GM19193 (cell line): ENCODE data around the gene NKAPL.

ENCODE experiments used
- POLR2A ChIP-seq: IDR thresholded peaks from 4 replicates; pipeline ENCODE4 v1.6.1; 2011; ENCODE audit not compliant: insufficient read depth, insufficient read length; ENCODE audit errors: extremely low read depth

Gene NKAPL

DNA sequence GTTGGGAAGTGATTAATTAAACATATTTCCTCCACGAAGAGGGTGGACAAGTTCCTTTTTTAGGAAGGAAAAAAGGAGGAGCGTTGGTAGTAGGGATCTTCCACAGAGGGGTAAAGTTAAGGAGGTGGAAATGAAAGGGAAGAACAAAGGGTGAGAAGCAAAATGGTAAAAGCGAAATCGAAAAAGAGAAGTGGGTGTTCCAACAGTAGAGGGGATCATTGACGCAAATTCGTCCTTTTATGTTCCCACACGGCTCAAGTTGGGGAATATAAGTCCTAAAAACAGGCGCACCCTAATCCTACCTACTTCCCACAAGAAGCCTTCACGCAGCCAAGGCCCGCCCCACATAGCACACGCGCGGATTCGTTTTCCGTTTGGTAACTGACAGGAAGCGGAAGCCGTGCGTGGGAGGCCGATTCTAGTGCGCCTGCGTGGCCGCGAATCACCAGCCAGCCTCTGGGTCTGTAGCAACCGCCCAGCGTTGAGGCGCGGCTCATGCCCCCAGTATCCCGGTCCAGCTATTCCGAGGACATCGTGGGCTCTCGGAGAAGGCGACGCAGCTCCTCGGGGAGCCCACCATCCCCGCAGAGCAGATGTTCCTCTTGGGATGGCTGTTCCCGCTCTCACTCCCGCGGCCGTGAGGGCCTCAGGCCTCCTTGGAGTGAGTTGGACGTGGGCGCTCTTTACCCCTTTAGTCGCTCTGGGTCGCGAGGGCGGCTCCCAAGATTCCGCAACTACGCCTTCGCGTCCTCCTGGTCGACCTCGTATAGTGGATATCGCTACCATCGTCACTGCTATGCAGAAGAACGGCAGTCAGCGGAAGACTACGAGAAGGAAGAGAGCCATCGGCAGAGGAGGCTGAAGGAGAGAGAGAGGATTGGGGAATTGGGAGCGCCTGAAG is at the start of gene NKAPL:
TSS of gene NKAPL (plus strand) at position 421 of the 901 bp plus-strand sequence. CDS start at position 496, 75 bp downstream.
- peak; percentile 39 for TF ChIP-seq POLR2A

DNA sequence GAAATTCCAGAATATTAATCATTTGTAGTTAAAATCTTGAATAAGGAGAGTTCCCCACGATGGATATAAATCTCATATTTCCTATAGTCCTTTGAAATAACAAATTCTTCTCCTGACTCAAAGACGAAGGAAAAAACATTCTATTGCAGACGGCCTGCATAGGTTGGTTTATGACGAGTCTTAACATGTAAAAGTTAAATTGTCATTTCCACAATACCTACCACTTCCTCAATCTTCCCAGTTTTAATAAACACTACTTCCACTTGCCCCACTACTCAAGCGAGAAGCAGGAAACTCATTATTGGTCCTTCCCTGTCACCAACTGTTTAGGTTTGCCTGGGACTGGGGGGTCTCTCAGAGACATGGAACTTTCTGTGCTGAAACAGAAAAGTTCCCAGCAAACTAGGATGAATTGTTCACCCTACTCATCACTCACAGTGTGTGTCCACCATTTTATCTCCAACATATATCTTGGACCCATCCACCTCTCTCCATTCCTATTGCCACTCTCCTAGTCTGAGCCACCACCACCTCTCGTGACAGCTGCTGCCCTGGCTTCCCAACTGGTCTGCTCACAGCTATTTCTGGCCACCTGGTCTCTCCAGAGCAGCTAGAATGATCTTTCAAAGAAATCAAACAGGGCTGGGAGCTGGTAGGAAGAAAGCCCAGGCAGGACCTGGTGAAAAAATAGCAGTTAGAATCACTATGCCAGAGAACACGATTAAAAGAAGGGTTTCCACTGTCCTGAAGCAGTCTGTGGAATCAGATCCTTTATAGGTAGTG is 49.2 kb upstream of the NKAPL start:
- no peak for TF ChIP-seq POLR2A

DNA sequence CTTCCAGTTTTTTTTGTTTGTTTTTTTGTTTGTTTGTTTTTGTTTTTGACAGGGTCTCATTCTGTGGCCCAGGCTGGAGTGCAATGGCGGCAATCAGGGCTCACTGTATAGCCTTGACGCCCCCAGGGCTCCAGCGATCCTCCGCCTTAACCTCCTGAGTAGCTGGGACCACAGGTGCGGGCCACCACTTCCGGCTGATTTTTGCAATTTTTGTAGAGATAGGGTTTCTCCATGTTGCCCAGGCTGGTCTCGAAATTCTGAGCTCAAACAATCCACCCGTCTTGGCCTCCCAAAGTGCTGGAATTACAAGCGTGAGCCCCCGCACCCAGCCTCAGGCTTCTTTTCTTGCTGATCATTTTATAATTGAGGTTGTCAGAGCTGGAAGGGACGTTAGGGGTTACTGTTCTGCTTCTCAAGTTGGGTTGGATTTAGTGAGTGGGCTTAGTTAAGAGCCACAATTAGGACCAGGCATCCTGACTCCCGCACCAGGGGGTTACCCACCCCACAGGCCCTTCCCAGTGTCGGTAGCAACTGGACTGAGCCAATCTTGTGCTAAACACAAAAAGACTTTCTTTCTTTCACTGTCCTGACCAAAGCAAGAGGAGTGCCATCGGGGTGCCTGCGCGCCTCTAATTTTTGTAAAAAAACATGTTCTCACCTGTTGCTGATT is 47.1 kb upstream of the NKAPL start:
- TF ChIP-seq POLR2A, result no peak

DNA sequence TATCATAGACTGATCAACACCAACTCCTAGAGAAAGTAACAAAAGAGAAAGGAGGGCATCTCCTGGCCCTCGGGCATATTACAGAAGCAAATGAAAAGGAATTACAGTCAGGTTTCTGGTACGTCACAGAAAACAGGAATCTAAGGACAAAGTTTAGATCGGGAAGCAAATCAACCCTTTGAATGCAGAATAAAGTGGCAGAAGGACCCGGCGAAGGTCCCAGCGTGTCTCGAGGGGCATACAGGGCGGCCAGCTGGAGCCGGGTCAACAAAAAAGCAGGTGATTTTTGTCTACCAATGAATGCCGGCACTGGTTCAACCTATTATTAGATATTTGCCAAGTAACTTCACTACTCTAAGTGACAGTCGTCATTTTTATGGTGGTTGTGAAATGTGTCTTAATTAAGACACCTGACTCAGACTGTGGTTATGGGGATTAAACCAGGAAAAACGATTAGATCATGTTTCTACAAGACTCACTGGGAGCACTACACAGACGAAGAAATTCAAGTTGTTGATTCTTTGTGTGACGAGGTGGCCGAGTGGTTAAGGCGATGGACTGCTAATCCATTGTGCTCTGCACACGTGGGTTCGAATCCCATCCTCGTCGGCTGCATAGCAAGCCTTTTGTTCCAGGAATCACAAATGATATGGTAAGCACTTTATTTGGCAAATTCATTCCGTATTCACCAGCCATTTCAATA is 46.4 kb upstream of the NKAPL start:
- TF ChIP-seq POLR2A, result peak; percentile 20

DNA sequence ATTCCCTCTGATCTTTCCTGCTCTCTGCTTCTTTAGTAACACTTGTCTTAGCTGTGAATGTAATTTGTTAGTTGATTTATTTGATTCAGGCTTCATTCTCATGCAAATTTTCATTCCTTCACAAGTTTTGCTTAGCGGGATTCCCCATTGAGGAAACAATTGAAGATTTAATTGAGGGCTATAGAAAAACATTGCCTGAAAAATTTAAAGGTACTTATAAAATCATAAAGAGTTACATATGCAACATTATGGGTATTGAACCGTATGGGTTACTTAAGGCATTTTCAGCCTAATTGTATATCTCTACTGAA is 45.9 kb upstream of the NKAPL start:
- no peak for TF ChIP-seq POLR2A

DNA sequence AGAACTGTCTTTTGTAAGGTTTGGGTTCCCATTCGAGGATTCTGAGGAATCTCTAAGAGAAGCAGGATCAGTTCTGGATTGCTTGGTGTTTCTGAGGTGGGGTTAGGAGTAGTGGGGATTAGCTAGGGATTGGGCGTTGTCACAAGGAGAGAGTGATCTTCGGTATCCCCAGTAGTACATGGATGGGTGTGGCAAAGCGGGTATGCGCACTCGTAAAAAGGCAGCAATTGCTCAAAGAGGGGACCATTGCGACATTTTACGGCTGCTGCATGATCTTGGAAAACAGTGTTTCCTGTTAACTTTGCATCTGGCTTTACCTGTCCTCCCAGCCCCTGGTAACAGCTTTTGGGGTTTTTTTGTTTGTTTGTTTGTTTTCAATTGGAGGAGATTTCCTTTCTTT is 43.7 kb upstream of the NKAPL start:
- TF ChIP-seq POLR2A, result no peak

DNA sequence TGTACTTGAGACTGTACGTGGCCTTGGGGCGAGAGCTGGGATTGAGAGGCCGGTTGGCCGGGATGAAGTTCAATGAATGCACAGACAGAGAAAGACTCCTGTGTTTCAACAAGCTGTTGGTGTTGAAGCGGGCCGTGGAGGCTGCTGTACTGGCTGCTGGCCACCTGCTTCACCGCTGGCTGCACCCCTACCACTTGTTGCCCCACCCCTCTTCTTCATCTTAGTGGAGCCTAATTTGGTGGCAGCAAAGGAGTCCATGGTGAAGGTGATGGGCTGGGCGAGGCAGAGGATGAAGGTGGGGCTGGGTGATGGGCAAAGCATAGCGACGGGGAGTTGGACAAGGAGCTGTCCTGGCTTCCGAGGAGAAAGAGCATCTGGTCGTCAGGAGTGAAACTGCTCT is 41.2 kb upstream of the NKAPL start:
- TF ChIP-seq POLR2A, result no peak

DNA sequence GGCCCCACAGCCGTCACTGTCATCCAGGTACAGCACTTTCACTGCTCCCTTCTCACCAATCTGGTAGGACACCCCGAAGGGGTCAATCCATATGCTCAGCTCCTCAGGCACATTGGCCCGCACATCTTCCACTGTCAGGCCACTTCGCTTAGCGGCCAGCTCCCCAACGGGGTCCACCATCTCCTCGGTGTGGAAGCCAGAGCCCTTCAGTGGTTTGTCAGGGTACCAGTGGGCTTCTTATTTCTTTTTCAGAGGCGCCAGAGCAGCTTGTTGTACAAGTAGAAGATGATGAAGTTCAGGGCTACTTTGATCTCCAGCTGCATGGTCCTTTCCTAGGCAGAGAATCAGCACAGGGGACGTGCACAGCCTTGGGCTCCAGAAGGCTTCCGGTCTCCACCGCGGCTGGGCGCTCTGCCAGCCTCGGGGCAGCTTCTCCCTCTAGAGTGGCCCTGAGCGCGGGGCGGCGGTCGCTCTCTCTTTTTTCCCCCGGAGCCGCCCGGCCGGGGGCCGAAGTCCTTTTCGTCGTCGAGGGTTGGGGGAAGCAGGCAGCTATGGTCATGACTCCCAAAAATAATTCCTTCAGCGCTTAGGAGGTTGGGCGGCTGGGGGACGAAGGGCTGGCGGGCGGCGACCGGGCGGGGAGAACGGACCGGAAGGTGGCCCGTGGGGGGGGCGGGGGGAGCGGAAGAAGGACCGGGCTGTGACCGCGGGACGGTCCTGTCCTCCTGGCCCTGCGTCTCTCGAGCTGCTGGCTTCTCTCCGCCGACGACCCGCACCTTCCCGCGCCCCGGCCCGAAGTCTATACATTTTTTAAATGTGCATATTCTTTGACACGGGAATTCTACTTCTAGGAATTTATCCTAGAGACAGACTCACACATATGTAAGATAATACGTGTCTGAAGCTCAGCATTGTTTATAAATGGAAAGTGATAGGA is 40.5 kb upstream of the NKAPL start:
- peak; percentile 52 for TF ChIP-seq POLR2A

DNA sequence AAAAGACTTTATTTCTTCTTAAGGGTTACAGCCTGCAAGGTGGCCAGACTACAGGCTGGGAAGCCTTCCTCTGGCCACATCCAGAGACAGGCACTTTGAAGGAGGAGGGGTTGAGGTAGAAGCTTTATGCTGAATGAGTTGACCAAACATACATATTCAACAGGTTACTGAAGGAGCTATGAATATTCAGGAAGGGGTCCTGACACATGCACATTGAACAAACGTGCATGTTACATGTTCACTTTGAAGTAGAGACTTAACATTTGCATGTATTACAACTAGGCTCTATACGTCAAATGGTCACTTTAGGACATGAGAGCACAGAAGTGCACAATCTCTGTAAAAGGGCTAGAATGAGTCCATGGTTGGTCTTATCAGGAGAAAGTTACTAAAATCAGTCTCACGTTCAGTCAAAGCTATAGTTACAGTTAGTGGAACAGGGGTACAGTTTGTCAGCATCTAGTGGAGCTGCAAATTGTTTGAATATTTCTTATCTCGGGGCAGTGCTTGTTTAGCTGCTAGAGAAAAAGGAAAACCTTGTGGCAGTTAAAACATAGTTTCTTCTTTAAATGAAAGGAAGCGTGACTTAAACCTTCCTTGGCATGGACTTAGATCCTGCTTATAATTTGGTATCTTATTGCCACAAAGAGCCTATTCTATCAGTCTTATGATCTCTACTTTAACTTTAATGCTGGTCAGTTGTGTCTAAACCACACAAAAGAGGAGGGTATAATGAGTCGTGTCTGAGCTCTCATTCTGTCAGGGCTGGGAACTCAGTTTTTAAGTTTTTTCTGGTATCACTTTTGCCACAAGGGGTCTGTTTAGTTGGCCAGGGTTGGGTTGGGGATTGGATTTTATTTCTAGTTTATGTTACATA is 38.6 kb upstream of the NKAPL start:
- TF ChIP-seq POLR2A, result no peak

DNA sequence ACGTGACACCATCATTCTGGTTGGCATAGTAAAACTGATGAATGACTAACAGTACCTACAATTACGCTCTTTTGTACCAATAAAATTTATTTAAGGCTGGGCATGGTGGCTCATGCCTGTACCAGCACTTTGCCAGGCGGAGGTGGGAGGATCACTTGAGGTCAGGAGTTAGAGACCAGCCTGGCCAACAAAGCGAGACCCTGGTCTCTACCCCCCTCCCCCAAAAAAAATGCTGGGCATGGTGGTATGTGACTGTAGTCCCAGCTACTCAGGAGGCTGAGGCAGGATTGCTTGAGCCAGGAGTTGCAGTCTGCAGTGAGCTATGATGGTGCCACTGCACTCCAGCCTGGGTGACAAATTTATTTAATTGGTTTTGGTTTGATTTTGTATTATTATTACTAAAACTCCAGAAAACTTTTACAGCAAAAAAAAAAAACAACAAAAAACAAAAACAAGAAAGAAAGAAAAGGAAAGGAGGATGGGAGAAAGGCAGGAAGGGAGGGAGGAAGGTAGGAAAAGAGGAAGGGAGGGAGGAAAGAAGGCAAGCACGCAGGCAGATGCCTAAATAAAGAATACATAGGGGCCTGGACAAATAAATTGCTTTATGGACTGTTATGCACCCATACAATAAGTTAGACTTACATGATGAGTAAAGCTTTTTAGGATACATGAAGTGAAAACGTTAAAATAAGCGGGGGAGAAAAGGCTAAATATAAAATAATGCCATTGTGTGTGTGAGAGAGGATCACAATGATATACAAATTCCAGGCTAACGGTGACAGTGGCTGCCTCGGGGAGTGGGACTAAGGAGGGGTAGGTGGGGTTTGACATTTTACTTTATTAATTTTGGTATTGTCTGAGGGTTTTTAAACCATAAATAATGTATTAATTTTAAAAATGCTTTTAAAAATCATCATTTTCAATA is 34.7 kb upstream of the NKAPL start:
- TF ChIP-seq POLR2A, result no peak

DNA sequence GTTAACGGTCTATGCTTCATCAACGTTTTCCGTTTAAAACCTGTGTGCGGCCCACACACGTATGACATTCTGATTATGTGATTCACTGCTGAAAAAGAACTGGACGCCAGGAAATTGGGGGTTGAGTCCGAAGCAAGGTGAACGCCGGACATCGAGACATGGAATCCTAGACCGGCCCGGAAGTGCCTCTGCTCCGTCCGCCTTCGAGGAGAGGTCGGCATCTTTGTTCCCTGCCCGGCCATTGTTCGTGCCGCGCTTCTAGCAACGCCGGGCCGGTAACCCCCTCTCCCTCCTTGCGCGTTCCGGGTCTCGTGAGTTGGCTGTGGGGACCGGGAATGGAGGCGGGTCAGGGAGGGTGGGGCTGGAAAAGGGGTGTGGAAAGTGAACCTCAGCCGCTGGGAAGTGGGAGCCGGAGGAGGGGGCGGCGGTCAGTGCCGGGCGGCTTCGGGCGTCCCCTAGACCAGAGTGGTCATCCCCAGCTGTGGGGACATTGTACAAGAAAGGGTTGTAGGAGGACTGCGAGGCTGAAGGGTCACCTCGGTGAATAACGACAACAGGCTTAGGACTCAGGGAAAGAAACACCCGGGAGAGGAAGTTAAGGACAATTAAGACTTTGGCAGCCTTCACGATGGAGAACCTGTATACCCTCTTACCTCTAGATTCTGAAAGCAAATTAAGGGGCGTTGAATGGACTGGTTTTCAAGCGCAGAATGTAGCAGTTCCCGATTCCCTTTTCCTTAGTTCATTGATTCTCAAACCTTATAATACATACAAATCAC is 33.9 kb upstream of the NKAPL start, which contains the start of gene ZSCAN9:
TSS of gene ZSCAN9 (plus strand) at position 220 of the 779 bp plus-strand sequence. CDS start 1,810 bp downstream, outside the sequence.
- peak; percentile 88 for TF ChIP-seq POLR2A
